Neural crest cell (in vitro differentiated cells): ENCODE results near the gene CHCHD4. TPM values are rescaled to one million over a fixed set of nuclear protein-coding genes. Genes with fewer than 3 reads are reported as not detected.
"Not testable (repeated sequence)": the region's sequence is repeated elsewhere in the genome, so short reads cannot be mapped to it uniquely, and the experiment has no call there.

Experiments used
- DNase-seq: peaks from one replicate; pipeline ENCODE4 v3.0.0; 2021; ENCODE audit warnings: low read depth, mixed read lengths, low spot score
- H3K27ac Mint-ChIP-seq: one replicate; pipeline ENCODE4 v1.8.0; 2021; ENCODE audit warnings: mild to moderate bottlenecking, mixed read lengths; ENCODE audit not compliant: unreplicated experiment
- H3K27me3 Mint-ChIP-seq: 2 replicates; pipeline ENCODE4 v1.8.0; 2021; ENCODE audit warnings: low read depth, mild to moderate bottlenecking, mixed read lengths
- H3K36me3 Mint-ChIP-seq: 2 replicates; pipeline ENCODE4 v1.8.0; 2021; ENCODE audit warnings: low read depth, mild to moderate bottlenecking, mixed read lengths
- H3K4me1 Mint-ChIP-seq: 2 replicates; pipeline ENCODE4 v1.8.0; 2021; ENCODE audit warnings: mixed read lengths
- H3K4me3 Mint-ChIP-seq: one replicate; pipeline ENCODE4 v1.8.0; 2021; ENCODE audit warnings: mild to moderate bottlenecking, mixed read lengths
- H3K9me3 Mint-ChIP-seq: 2 replicates; pipeline ENCODE4 v1.8.0; 2021; ENCODE audit warnings: mixed read lengths
- total RNA-seq: library from RNA; stranded (reverse); gene quantifications from 2 replicates; pipeline ENCODE4 v1.2.1, GENCODE V29; 2021
- TF ChIP-seq, protein P1 (sequence below): fragments of 200-600 bp; sonication (generic); conservative IDR thresholded peaks from 2 replicates; pipeline ENCODE4 v1.5.0; 2021; ENCODE audit warnings: antibody characterized with exemption, mild to moderate bottlenecking

Gene CHCHD4
- total RNA-seq, 1 donor from 2014 or later: 16.9 TPM

DNA sequence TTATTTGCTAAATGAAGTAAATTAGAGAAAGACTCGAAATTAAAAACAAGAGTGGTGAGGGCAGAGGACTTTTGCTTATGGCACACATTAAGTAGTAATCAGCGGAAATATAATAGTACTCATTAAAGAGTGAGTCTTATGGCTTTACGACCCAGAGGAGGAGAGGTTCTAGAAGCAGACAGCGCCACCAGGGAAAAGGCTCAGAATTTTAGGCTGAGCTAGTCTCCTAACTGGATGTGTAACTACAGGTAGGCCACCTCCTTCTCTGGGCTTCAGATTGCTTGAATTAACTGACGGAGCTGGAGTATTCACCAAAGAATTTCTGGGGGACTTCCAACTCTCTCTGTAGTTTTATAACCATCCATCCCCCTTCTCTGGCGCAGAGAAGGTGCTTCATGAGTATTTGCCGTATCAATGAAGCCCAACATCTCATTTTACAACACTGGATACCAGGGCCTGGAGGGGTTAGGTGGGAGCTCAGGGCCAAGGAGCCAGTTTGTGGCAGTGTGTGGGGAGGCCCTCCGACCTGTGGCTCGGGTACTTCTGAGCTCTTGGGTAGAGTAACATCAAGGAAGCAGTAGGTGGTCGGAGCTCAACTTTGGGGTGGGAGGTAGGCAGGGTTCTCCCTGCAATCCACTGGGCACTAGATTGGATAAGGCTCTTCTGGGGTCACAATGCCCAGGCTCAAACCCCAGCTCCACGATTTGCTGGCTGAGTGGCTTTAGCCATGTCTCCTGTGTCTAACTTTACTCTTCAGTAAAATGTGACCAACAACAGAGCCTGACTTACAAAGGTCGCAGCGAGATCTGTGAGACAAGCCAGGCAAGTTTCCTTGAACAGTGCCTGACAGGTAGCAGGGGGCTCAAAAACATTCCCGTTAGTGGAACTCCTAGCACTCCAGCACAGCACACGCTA lies 1.1 kb downstream of the CHCHD4 start:
- peak overlapping the region; percentile 96 for H3K4me3 Mint-ChIP-seq
- H3K4me1 Mint-ChIP-seq: peaks cover 37% of the 10 kb centered on the region
- DNase-seq: no peak
- TF ChIP-seq, protein P1, sequence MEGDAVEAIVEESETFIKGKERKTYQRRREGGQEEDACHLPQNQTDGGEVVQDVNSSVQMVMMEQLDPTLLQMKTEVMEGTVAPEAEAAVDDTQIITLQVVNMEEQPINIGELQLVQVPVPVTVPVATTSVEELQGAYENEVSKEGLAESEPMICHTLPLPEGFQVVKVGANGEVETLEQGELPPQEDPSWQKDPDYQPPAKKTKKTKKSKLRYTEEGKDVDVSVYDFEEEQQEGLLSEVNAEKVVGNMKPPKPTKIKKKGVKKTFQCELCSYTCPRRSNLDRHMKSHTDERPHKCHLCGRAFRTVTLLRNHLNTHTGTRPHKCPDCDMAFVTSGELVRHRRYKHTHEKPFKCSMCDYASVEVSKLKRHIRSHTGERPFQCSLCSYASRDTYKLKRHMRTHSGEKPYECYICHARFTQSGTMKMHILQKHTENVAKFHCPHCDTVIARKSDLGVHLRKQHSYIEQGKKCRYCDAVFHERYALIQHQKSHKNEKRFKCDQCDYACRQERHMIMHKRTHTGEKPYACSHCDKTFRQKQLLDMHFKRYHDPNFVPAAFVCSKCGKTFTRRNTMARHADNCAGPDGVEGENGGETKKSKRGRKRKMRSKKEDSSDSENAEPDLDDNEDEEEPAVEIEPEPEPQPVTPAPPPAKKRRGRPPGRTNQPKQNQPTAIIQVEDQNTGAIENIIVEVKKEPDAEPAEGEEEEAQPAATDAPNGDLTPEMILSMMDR: no peak
- H3K36me3 Mint-ChIP-seq: peaks cover 11% of the 10 kb centered on the region
- no peaks in the 10 kb centered on the region for H3K27me3 Mint-ChIP-seq
- H3K9me3 Mint-ChIP-seq: no peaks in the 10 kb centered on the region
- H3K27ac Mint-ChIP-seq: peak overlapping the region; percentile 79

- no peak for DNase-seq
- Mint-ChIP-seq H3K27me3 (no peaks in the 10 kb centered on the region), H3K4me3 (peak overlapping the region; percentile 84), H3K27ac (no peak overlapping the region), H3K9me3 (no peaks in the 10 kb centered on the region), H3K36me3 (peaks cover 3% of the 10 kb centered on the region), H3K4me1 (peaks cover 37% of the 10 kb centered on the region)
- TF ChIP-seq, protein P1: no peak
Measured at GRCh38 chr3:14122301-14122700, 2.4 kb downstream of the CHCHD4 start.

- peak overlapping the region; percentile 84 for H3K4me3 Mint-ChIP-seq
- H3K27ac Mint-ChIP-seq: no peak overlapping the region
- no peak for DNase-seq
Measured at GRCh38 chr3:14121859-14122258, 2.8 kb downstream of the CHCHD4 start.

DNA sequence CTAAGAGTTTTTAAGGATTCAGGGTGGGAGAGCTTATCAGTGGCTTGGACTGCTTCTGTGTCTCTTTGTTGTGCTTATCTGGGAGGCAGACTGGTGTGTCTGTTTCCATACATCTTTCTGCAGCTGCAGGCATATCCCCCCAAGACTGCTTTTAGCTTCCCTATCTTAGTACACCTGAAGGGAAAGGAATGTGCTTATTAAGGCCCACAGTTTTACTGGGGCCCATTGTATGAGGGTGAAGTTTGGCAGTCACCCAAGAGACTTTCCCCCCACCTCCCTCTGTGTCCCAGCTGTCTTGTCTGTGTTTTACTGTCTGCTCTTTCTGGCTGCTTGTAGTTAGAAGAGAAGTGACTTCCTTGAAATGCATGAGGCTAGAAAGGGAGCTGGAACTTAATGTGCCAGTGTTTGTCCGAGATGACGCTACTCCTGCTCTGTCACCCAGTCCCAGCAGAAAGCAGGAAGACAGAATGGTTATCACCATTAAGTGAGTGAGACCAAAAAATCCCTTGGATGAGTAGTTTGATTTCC lies 3.7 kb downstream of the CHCHD4 start:
- DNase-seq, H3K27me3 Mint-ChIP-seq, H3K27ac Mint-ChIP-seq, H3K36me3 Mint-ChIP-seq, H3K9me3 Mint-ChIP-seq: not testable (repeated sequence)
- H3K4me3 Mint-ChIP-seq: peak overlapping the region; percentile 84
- H3K4me1 Mint-ChIP-seq: peaks cover 29% of the 10 kb centered on the region

More at GRCh38 chr3:14121859-14122258, 2.8 kb downstream of the CHCHD4 start:
- Mint-ChIP-seq H3K27me3 (no peaks in the 10 kb centered on the region), H3K9me3 (no peaks in the 10 kb centered on the region), H3K36me3 (peaks cover 3% of the 10 kb centered on the region), H3K4me1 (peaks cover 37% of the 10 kb centered on the region)
- TF ChIP-seq, protein P1: no peak

DNA sequence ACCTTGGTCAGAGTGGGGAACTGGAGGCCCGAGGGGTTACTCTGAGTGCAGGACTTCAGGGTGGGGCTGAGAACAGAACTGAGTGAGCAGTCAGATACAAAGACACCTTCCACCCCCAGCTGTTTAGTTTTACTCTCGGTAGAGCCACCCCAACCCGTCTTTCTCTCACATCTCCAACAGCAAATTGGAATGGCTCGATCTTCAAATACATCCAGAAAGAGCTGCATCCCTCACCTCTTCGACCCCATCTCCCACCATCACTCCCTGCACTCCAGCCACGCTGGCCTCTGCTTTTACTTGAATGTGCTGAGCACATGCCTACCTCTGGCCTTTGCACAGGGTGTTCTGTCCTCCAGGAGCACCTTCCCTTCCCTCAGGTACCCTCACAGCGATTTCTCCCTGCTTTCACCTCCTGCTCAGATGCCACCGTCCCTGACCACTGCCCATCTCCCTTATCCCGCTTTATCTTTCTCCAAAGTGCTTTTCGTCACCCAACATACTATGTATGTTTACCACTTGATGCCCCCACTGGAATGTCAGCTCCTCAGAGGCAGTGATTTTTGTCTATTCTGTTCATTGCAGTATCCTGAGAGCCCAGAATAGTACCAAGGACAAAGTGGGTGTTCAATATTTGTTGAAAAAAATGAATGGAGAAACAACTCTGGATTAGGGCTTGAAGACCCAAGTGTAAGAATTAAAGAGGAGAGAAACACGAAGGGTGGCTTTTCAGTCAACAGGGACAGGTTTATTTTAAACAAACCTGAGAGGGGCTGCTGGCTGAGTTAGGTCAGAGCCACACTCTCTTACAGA lies 4.4 kb downstream of the CHCHD4 start:
- no peaks in the 10 kb centered on the region for H3K27me3 Mint-ChIP-seq
- peaks cover 22% of the 10 kb centered on the region for H3K4me1 Mint-ChIP-seq
- DNase-seq: no peak

More for the DNA sequence above, 4.4 kb downstream of the CHCHD4 start:
- Mint-ChIP-seq H3K36me3 (peaks cover 3% of the 10 kb centered on the region), H3K27ac (peak overlapping the region; percentile 7), H3K9me3 (no peaks in the 10 kb centered on the region), H3K4me3 (peak overlapping the region; percentile 10)
- TF ChIP-seq, protein P1: no peak
